GM10847 (cell line): ENCODE data around the gene ZNF687.

Source experiments
- POLR2A ChIP-seq: IDR thresholded peaks from 2 replicates; pipeline ENCODE4 v1.6.1; 2011; ENCODE audit not compliant: insufficient read length; ENCODE audit errors: extremely low read depth

Gene ZNF687

GRCh38 chr1:151266315-151266714, 15.8 kb upstream of the ZNF687 start:
- TF ChIP-seq POLR2A: no peak

- TF ChIP-seq POLR2A: no peak
Measured at GRCh38 chr1:151266821-151267220, 15.3 kb upstream of the ZNF687 start.

- TF ChIP-seq POLR2A: no peak
Measured at GRCh38 chr1:151267760-151268159, 14.3 kb upstream of the ZNF687 start.

- no peak for TF ChIP-seq POLR2A
Measured at GRCh38 chr1:151273924-151274466, 8.1 kb upstream of the ZNF687 start.

- no peak for TF ChIP-seq POLR2A
Measured at GRCh38 chr1:151277249-151277648, 4.8 kb upstream of the ZNF687 start.

- no peak for TF ChIP-seq POLR2A
Measured at GRCh38 chr1:151281225-151281968, 702 bp upstream of the ZNF687 start.

- no peak for TF ChIP-seq POLR2A
Measured at GRCh38 chr1:151282883-151283725, 1.0 kb downstream of the ZNF687 start.

GRCh38 chr1:151284013-151284577, 2.0 kb downstream of the ZNF687 start:
- no peak for TF ChIP-seq POLR2A

GRCh38 chr1:151286619-151287340, 4.7 kb downstream of the ZNF687 start:
- TF ChIP-seq POLR2A: no peak

GRCh38 chr1:151287341-151287699, 5.2 kb downstream of the ZNF687 start:
- no peak for TF ChIP-seq POLR2A

- no peak for TF ChIP-seq POLR2A
Measured at GRCh38 chr1:151287767-151288500, 5.8 kb downstream of the ZNF687 start.

GRCh38 chr1:151288502-151288901, 6.4 kb downstream of the ZNF687 start:
- no peak for TF ChIP-seq POLR2A

- no peak for TF ChIP-seq POLR2A
Measured at GRCh38 chr1:151289080-151289935, 7.2 kb downstream of the ZNF687 start.

- TF ChIP-seq POLR2A: no peak
Measured at GRCh38 chr1:151289991-151290708, 8.1 kb downstream of the ZNF687 start.
